ENCODE results near the gene CXCL3. TPM values are rescaled to one million over a fixed set of nuclear protein-coding genes. Genes with fewer than 3 reads are reported as not detected.

CXCL3 gene
- total and polyA plus RNA-seq, 9 of the 15 experiments (the other 6 are each of a cell fraction or from before 2014, with no cell fraction given): 2.3 to 8.9 (median 6.1) TPM

DNA sequence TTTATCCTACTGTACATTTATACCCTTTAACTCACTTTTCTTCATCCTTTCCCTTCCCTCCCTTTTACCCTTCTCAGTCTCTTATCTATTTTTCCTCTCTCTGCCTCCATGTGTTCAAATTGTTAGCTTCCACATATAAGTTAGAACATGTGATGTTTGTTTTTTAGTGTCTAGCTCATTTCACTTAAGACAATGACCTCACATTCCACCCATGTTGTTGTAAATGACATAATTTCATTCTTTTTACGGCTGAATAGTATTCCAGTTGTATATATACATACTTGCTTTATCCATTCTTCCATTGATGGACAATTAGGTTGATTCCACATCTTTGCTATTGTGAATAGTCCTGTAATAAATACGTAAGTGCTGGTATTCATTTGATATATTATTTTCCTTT, 7.3 kb upstream of the CXCL3 start:
- FAIRE-seq: no peak
- H3K4me2 ChIP-seq (ENCODE audit: insufficient read depth, low read length): no peak overlapping the region
- in situ Hi-C loops (cut with MboI) (no loop called here), intact Hi-C loops (cut with micrococcal nuclease) (no loop called here)
- DNase-seq (ENCODE audit: extremely low read depth in 1 of 4, low spot score in 3 of 4): no peak
- ChIA-PET POLR2A (no interaction called here), CTCF (ENCODE audit: low intra/inter-chr PET ratio) (no interaction called here)
- H4K20me1 ChIP-seq (replicated peaks; ENCODE audit: control insufficient read depth, insufficient read depth, low read length): no peaks in the 10 kb centered on the region
- no peaks in the 10 kb centered on the region for H3K9me1 ChIP-seq (ENCODE audit: control insufficient read depth, insufficient read depth, low read length)
- TF ChIP-seq HNRNPH1 (optimal IDR thresholded peaks at IDR 0.05; ENCODE audit: low read depth, low read length) (no peak), GABPB1 (CRISPR knock-in tag; IDR thresholded peaks at IDR 0.05) (no peak), SP1 (CRISPR knock-in tag; IDR thresholded peaks at IDR 0.05) (no peak), CBX5 (IDR thresholded peaks at IDR 0.05; ENCODE audit: borderline replicate concordance, low read depth) (no peak), YBX1 (IDR thresholded peaks at IDR 0.05) (no peak), MEF2A (IDR thresholded peaks at IDR 0.05; ENCODE audit: control insufficient read depth, low read depth, low read length) (no peak), NR1H2 (CRISPR knock-in tag; IDR thresholded peaks at IDR 0.05) (no peak), FIP1L1 (IDR thresholded peaks at IDR 0.05; ENCODE audit: low read depth, low read length, poor library complexity, severe bottlenecking) (no peak)
- TF ChIP-seq, protein P1, sequence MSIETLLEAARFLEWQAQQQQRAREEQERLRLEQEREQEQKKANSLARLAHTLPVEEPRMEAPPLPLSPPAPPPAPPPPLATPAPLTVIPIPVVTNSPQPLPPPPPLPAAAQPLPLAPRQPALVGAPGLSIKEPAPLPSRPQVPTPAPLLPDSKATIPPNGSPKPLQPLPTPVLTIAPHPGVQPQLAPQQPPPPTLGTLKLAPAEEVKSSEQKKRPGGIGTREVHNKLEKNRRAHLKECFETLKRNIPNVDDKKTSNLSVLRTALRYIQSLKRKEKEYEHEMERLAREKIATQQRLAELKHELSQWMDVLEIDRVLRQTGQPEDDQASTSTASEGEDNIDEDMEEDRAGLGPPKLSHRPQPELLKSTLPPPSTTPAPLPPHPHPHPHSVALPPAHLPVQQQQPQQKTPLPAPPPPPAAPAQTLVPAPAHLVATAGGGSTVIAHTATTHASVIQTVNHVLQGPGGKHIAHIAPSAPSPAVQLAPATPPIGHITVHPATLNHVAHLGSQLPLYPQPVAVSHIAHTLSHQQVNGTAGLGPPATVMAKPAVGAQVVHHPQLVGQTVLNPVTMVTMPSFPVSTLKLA (conservative IDR thresholded peaks at IDR 0.05): no peak
- peaks cover 3% of the 10 kb centered on the region; the same call in 1 of the 2 replicates for H3K9me3 ChIP-seq (replicated peaks; ENCODE audit: control insufficient read depth, insufficient read depth, low read depth, low read length)
- H3K36me3 ChIP-seq (ENCODE audit: control insufficient read depth, insufficient read depth, low read length): no peaks in the 10 kb centered on the region
- no peaks in the 10 kb centered on the region for H3K27me3 ChIP-seq (ENCODE audit: control insufficient read depth in 2 of 2, insufficient read depth in 2 of 2, low read length in 2 of 2)
- BruUV-seq (replicated peaks): no TSS peak
- no peak overlapping the region for H3K4me3 ChIP-seq
- no peak for ATAC-seq
- H3K27ac ChIP-seq (ENCODE audit: extremely low read depth, low read depth, low read length): no peak overlapping the region
- no peak overlapping the region for H3K9ac ChIP-seq (ENCODE audit: insufficient read depth in 1 of 2, low read depth in 2 of 2, low read length in 2 of 2)
- H3K79me2 ChIP-seq (ENCODE audit: control insufficient read depth, insufficient read depth, low read length): no peaks in the 10 kb centered on the region
- H2AFZ ChIP-seq (ENCODE audit: low read depth, low read length): no peak overlapping the region
- 85% methylated on average over 2 of the region's 2 CpGs for WGBS (ENCODE audit: insufficient coverage, low coverage, missing lambda C conversion rate)
- no peaks in the 10 kb centered on the region; a peak in 1 of 5 replicates for H3K4me1 ChIP-seq (replicated peaks in 1 of 2; ENCODE audit: control insufficient read depth in 2 of 2, insufficient read depth in 2 of 2, low read length in 2 of 2)

Measured in K562 (cell line).